ENCODE data around the gene EBF4. TPM values are rescaled to one million over a fixed set of nuclear protein-coding genes. Genes with fewer than 3 reads are reported as not detected.

EBF4 gene
- total and polyA plus RNA-seq, 10 of the 15 experiments (the other 5 are each of a cell fraction or from before 2014, with no cell fraction given) = 0.13 TPM; not detected in 9

DNA sequence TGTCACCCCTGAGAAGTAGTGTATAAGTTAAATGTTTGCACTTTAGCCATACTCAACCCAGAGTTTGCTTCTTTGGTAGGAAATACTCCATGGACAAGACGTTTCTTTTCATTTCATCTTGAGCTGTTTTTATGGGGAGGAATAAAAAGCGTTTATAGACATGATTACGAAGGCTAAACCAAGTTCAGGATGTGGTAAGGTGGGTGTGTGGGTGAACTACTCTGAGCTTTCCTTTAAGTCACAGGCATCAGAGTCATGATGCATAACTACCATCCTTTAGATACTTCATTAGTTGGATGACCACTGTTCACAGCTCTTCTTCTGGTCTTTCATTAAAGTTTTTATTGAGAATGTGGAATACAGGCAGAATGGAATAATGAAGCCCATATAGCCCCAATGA lies 48.9 kb downstream of the EBF4 start (continued):
- TF ChIP-seq HDGF (IDR thresholded peaks at IDR 0.05) = no peak
- TF ChIP-seq SMAD5 (IDR thresholded peaks at IDR 0.05; ENCODE audit: low read depth) = no peak
- TF ChIP-seq NFIC (IDR thresholded peaks at IDR 0.05; ENCODE audit: low read depth, low read length) = no peak
- no peak for TF ChIP-seq RAD21 (IDR thresholded peaks at IDR 0.05; ENCODE audit: insufficient read depth, low read depth, low read length)

DNA sequence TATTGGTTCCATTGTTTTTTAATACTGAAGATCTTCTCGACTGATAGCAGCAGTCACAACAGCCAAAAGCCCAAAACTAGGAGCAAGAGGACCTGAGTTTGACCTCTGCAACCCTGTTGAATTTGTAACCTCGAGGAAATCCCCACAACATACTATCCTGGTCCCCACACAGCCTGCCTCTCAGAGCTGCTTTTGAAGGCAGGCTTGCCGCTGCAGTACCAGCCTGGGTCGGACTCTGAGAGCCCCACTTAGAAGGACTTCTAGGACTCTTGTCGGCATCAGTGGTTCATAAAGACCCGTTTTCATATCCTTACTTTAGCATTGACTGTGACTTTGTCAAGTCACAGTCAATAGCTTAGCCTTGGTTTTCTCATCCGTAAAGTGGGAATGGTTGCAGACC lies 49.3 kb downstream of the EBF4 start:
- DNase-seq (ENCODE audit: low read depth, low spot score) = no peak
- no peak overlapping the region for H3K4me2 ChIP-seq (ENCODE audit: control insufficient read depth, insufficient read depth)
- 49% methylated on average over 7 of the region's 7 CpGs for WGBS (ENCODE audit: insufficient coverage, insufficient replicate concordance, low lambda C conversion rate, missing lambda C conversion rate)
- ATAC-seq = no peak
- in situ Hi-C loops (cut with MboI) (no loop called here), intact Hi-C loops (cut with micrococcal nuclease; ENCODE audit: unreplicated experiment) (loop anchor here (5.0 to 10.0 kb wide), 2 partner anchors 57 to 110 kb away; no protein-coding TSS in a partner anchor)
- no peak overlapping the region for H2AFZ ChIP-seq (ENCODE audit: control insufficient read depth, low read depth, low read length)
- no TSS peak for BruUV-seq (replicated peaks)
- CTCF ChIA-PET = interaction anchor here (1.2 to 3.0 kb wide), 4 partner anchors 12 to 262 kb away, joined by 4 to 19 read pairs (median 8); no protein-coding TSS in a partner anchor
- H3K36me3 ChIP-seq (ENCODE audit: control insufficient read depth in 2 of 2, insufficient read depth in 2 of 2, low read length in 1 of 2) = no peaks in the 10 kb centered on the region
- TF ChIP-seq ASH2L (IDR thresholded peaks at IDR 0.05; ENCODE audit: borderline replicate concordance, low read depth) (no peak), ZNF622 (IDR thresholded peaks at IDR 0.05) (no peak), MYC (IDR thresholded peaks at IDR 0.05; ENCODE audit: insufficient read depth, insufficient read length, insufficient replicate concordance, low read length, severe bottlenecking) (no peak), RCOR1 (conservative IDR thresholded peaks at IDR 0.05; ENCODE audit: low read depth, low read length) (no peak)
- TF ChIP-seq, protein P1, sequence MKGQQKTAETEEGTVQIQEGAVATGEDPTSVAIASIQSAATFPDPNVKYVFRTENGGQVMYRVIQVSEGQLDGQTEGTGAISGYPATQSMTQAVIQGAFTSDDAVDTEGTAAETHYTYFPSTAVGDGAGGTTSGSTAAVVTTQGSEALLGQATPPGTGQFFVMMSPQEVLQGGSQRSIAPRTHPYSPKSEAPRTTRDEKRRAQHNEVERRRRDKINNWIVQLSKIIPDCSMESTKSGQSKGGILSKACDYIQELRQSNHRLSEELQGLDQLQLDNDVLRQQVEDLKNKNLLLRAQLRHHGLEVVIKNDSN (IDR thresholded peaks at IDR 0.05; ENCODE audit: borderline replicate concordance, extremely low read length, insufficient read depth, low read depth, low read length) = no peak
- TF ChIP-seq, protein P2, sequence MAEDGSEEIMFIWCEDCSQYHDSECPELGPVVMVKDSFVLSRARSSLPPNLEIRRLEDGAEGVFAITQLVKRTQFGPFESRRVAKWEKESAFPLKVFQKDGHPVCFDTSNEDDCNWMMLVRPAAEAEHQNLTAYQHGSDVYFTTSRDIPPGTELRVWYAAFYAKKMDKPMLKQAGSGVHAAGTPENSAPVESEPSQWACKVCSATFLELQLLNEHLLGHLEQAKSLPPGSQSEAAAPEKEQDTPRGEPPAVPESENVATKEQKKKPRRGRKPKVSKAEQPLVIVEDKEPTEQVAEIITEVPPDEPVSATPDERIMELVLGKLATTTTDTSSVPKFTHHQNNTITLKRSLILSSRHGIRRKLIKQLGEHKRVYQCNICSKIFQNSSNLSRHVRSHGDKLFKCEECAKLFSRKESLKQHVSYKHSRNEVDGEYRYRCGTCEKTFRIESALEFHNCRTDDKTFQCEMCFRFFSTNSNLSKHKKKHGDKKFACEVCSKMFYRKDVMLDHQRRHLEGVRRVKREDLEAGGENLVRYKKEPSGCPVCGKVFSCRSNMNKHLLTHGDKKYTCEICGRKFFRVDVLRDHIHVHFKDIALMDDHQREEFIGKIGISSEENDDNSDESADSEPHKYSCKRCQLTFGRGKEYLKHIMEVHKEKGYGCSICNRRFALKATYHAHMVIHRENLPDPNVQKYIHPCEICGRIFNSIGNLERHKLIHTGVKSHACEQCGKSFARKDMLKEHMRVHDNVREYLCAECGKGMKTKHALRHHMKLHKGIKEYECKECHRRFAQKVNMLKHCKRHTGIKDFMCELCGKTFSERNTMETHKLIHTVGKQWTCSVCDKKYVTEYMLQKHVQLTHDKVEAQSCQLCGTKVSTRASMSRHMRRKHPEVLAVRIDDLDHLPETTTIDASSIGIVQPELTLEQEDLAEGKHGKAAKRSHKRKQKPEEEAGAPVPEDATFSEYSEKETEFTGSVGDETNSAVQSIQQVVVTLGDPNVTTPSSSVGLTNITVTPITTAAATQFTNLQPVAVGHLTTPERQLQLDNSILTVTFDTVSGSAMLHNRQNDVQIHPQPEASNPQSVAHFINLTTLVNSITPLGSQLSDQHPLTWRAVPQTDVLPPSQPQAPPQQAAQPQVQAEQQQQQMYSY (CRISPR knock-in tag; IDR thresholded peaks at IDR 0.05) = no peak
- POLR2A ChIA-PET = no interaction called here
- H3K4me1 ChIP-seq (ENCODE audit: control insufficient read depth, insufficient read depth, low read length) = no peaks in the 10 kb centered on the region
- no peaks in the 10 kb centered on the region for H3K79me2 ChIP-seq (ENCODE audit: control insufficient read depth, insufficient read depth, low read length)
- SMC1A ChIA-PET (ENCODE audit: uncharacterized antibody, unreplicated experiment) = interaction anchor here (0.6 kb wide), 1 partner anchor 47 kb away, joined by 3 read pairs; no protein-coding TSS in a partner anchor
- no peak overlapping the region for H3K9ac ChIP-seq (ENCODE audit: control insufficient read depth, insufficient read depth, low read length)
- H3K4me3 ChIP-seq = no peak overlapping the region
- H4K20me1 ChIP-seq (ENCODE audit: control insufficient read depth, insufficient read depth) = no peaks in the 10 kb centered on the region
- H3K9me3 ChIP-seq (replicated peaks; ENCODE audit: control insufficient read depth, insufficient read depth, low read length) = no peaks in the 10 kb centered on the region
- no peak for FAIRE-seq
- no peaks in the 10 kb centered on the region; a peak in 2 of 4 replicates for H3K27me3 ChIP-seq (replicated peaks in 1 of 2; ENCODE audit: control insufficient read depth in 2 of 2, insufficient read depth in 2 of 2, low read length in 1 of 2)
- RAD21 ChIA-PET (ENCODE audit: unreplicated experiment) = no interaction called here
- no peak overlapping the region for H3K27ac ChIP-seq (ENCODE audit: control insufficient read depth, insufficient read depth)

All from GM12878 (cell line).